ENCODE measurements around the gene AHDC1.
"Not testable (repeated sequence)": the region's sequence is repeated elsewhere in the genome, so short reads cannot be mapped to it uniquely, and the experiment has no call there.

Gene AHDC1

DNA sequence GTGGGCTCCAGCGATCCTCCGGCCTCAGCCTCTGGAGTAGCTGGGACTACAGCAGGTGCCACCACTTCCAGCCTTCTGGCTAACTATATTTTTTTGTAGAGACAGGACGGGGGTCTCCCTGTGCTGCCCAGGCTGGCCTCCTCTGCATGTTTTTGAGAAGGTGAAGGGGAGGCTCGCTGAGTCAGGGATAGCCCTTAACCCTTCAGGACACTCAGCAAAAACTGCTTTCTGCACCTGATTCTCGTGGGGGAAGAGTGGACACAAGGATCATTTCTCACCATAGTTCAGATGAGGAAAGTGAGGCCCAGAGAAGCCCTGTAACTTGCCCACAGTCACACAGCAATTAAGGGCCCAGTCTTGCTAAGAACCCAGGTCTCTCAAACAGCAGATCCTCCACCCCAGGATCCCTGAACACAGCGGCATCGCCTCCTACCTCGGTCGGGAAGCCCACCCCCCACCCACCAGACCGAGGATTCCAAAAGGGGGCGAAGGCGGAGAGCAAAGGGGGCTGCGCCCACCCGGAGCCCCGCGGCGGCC lies 29.8 kb upstream of the AHDC1 start:
- Histone ChIP-seq H3K27ac (peak overlapping the region; percentile 63), H4K20me1 (no peaks in the 10 kb centered on the region), H3K27me3 (peaks cover 11% of the 10 kb centered on the region), H3K4me1 (peaks cover 98% of the 10 kb centered on the region), H3K4me2 (peak overlapping the region; percentile 87), H3K36me3 (no peaks in the 10 kb centered on the region), H3K9ac (peak overlapping the region; percentile 74; the same call in 1 of the 2 replicates), H3K9me3 (no peaks in the 10 kb centered on the region), H3K4me3 (peak overlapping the region; percentile 59)
- TF ChIP-seq Cebpa-rat (IDR thresholded peaks at IDR 0.05), result no peak

GRCh38 chr1:27633298-27633610 lies 29.3 kb upstream of the AHDC1 start:
- peak overlapping the region; percentile 87 for H3K4me2 ChIP-seq
- no peak for TF ChIP-seq Cebpa-rat (IDR thresholded peaks at IDR 0.05)
- H3K4me1 ChIP-seq, result peaks cover 98% of the 10 kb centered on the region
- H3K36me3 ChIP-seq, result no peaks in the 10 kb centered on the region
- H3K4me3 ChIP-seq, result no peak overlapping the region
- peaks cover 11% of the 10 kb centered on the region for H3K27me3 ChIP-seq
- no peak overlapping the region; the same call in 1 of the 2 replicates for H3K9ac ChIP-seq
- no peak overlapping the region for H3K27ac ChIP-seq
- no peaks in the 10 kb centered on the region for H3K9me3 ChIP-seq
- no peaks in the 10 kb centered on the region for H4K20me1 ChIP-seq

- TF ChIP-seq Cebpa-rat (IDR thresholded peaks at IDR 0.05), result no peak
- H3K4me1 ChIP-seq, result peaks cover 99% of the 10 kb centered on the region
- H3K9me3 ChIP-seq, result no peaks in the 10 kb centered on the region
- H3K4me3 ChIP-seq, result no peak overlapping the region
- H3K36me3 ChIP-seq, result no peaks in the 10 kb centered on the region
- peak overlapping the region; percentile 14 for H3K27ac ChIP-seq
- H3K4me2 ChIP-seq, result peak overlapping the region; percentile 87
- no peak overlapping the region for H3K9ac ChIP-seq
- peaks cover 11% of the 10 kb centered on the region for H3K27me3 ChIP-seq
- H4K20me1 ChIP-seq, result no peaks in the 10 kb centered on the region
These were observed 28.7 kb upstream of the AHDC1 start for GRCh38 chr1:27632387-27633297.

- no peaks in the 10 kb centered on the region for H3K9me3 ChIP-seq
- no peaks in the 10 kb centered on the region for H4K20me1 ChIP-seq
- H3K4me3 ChIP-seq, result no peak overlapping the region
- H3K9ac ChIP-seq, result no peak overlapping the region; the same call in 1 of the 2 replicates
- H3K4me1 ChIP-seq, result peaks cover 100% of the 10 kb centered on the region
- peak overlapping the region; percentile 87 for H3K4me2 ChIP-seq
- TF ChIP-seq Cebpa-rat (IDR thresholded peaks at IDR 0.05), result no peak
- H3K27me3 ChIP-seq, result peaks cover 11% of the 10 kb centered on the region
- H3K27ac ChIP-seq, result peak overlapping the region; percentile 14; the same call in 1 of the 2 replicates
- H3K36me3 ChIP-seq, result no peaks in the 10 kb centered on the region
These were observed 27.0 kb upstream of the AHDC1 start for GRCh38 chr1:27630859-27631491.

DNA sequence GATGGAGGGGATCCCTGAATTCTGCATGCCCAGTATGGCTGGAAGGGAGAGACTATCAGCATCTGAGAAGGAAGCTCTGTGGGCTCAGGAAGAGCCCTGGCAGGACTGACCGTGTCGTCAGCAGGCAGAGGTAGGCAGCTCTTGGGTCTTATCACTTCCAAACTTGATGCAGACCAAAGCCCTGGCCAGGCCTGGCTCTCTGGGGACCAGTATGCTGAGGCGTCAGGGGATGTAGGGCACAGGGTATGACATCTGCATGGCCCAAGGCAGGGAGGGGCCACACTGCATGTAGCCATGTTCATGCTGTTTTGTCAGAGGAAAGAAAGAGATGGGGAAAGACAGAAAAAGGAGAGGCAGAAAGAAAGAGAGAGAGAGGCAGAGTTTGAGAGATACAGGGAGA lies 24.8 kb upstream of the AHDC1 start:
- H4K20me1 ChIP-seq, result no peaks in the 10 kb centered on the region
- peaks cover 100% of the 10 kb centered on the region for H3K4me1 ChIP-seq
- no peaks in the 10 kb centered on the region for H3K27me3 ChIP-seq
- no peak overlapping the region for H3K4me3 ChIP-seq
- TF ChIP-seq Cebpa-rat (IDR thresholded peaks at IDR 0.05), result no peak
- peak overlapping the region; percentile 87 for H3K4me2 ChIP-seq
- H3K36me3 ChIP-seq, result no peaks in the 10 kb centered on the region
- peak overlapping the region; percentile 55 for H3K27ac ChIP-seq
- no peaks in the 10 kb centered on the region for H3K9me3 ChIP-seq
- peak overlapping the region; percentile 65; the same call in 1 of the 2 replicates for H3K9ac ChIP-seq

DNA sequence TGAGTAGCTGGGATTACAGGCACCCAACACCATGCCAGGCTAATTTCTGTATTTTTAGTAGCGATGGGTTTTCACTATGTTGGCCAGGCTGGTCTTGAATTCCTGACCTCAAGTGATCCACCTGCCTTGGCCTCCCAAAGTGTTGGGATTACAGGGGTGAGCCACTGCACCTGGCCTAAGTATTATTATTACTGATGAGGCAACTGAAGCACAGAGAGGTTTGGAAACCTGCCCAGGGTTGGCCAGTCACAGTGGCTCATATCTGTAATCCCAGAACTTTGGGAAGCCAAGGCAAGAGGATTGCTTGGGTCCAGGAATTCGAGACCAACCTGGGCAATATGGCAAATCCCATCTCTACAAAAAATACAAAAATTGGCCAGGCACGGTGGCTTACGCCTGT lies 23.8 kb upstream of the AHDC1 start:
- not testable (repeated sequence) for H3K27me3 ChIP-seq, H3K9ac ChIP-seq, H3K4me3 ChIP-seq, H3K9me3 ChIP-seq, H3K36me3 ChIP-seq, H4K20me1 ChIP-seq
- Histone ChIP-seq H3K4me2 (peak overlapping the region; percentile 87), H3K27ac (0 out of 2 replicates have a peak overlapping the region, but pooled peaks have one; percentile 4), H3K4me1 (peaks cover 99% of the 10 kb centered on the region)

- Histone ChIP-seq H3K27me3 (no peaks in the 10 kb centered on the region), H3K27ac (peak overlapping the region; percentile 74; the same call in 1 of the 2 replicates), H3K4me1 (peaks cover 93% of the 10 kb centered on the region), H3K4me2 (peak overlapping the region; percentile 71), H3K36me3 (no peaks in the 10 kb centered on the region), H3K9me3 (no peaks in the 10 kb centered on the region), H3K9ac (peak overlapping the region; percentile 17; the same call in 1 of the 2 replicates), H4K20me1 (no peaks in the 10 kb centered on the region), H3K4me3 (no peak overlapping the region)
- TF ChIP-seq Cebpa-rat (IDR thresholded peaks at IDR 0.05), result no peak
These were observed 23.1 kb upstream of the AHDC1 start for GRCh38 chr1:27627061-27627460.

DNA sequence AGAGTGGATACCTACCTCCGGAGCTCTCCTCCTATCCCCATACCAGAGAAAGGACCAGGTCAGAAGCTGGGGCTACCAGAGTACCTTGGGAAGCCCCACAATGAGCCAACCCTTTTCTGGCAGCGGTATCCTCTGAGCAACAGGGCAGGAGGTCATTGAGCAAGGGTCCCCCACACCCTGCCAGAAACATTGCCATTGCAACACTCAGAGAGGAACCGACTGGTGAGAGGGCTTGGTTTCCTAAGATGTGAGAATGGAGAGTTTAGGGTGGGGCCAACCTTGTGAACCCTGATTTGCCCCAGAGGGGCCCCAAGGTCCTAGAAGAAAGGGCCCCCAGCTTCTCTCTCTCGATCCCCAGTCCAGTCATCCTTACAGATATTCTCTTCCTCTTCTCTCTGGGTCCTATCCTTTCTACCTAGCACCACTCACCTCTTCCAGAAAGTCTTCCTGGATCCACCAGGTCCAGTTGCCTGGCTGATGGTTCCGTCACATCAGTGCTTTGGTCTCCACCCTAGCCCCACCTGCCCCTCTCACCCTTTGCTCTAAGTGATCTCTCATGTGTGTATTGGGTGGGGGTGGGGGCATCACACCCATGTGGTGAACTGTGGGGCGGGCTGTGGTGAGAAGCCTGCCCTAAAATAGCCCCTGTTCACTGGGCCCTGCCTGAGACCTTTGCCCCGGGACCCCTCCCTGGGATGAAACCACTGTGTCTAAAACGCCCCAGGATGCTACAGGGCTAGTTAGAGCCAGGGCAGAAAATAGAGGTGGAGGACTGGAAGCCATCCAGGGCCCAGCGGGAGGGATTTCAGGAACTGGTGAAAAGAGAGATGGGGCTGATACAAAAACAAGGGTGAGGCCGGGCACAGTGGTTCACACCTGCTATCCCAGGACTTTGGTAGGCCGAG lies 22.3 kb upstream of the AHDC1 start:
- Histone ChIP-seq H3K4me2 (peak overlapping the region; percentile 71), H4K20me1 (no peaks in the 10 kb centered on the region), H3K27me3 (no peaks in the 10 kb centered on the region), H3K9ac (peak overlapping the region; percentile 17; the same call in 1 of the 2 replicates), H3K36me3 (no peaks in the 10 kb centered on the region), H3K4me3 (no peak overlapping the region), H3K9me3 (no peaks in the 10 kb centered on the region), H3K4me1 (peaks cover 85% of the 10 kb centered on the region), H3K27ac (peak overlapping the region; percentile 74; the same call in 1 of the 2 replicates)
- TF ChIP-seq Cebpa-rat (IDR thresholded peaks at IDR 0.05), result no peak
